Activated CD8-positive, alpha-beta T cell treated with anti-CD3 and anti-CD28 coated beads for 36 hours (primary cell): ENCODE data around the gene POTEB3. TPM values are rescaled to one million over a fixed set of nuclear protein-coding genes. Genes with fewer than 3 reads are reported as not detected.
"Not testable (repeated sequence)": the region's sequence is repeated elsewhere in the genome, so short reads cannot be mapped to it uniquely, and the experiment has no call there.

ENCODE experiments used
- ATAC-seq: fragments of 200-7000 bp; cut with Tn5 transposase; one replicate; pipeline ENCODE4 v1.10.0; 2021; ENCODE audit warnings: mild to moderate bottlenecking, moderate library complexity
- CTCF ChIA-PET: fragments of 350-600 bp; sonication (Branson Sonifier 250); formaldehyde crosslinking; loops from one replicate; lab custom pipeline; 2021; ENCODE audit warnings: antibody characterized with exemption; lab: Charles Lee
- POLR2A ChIA-PET: fragments of 350-600 bp; sonication (Branson Sonifier 250); formaldehyde crosslinking; loops from one replicate; lab custom pipeline; 2021; ENCODE audit warnings: antibody characterized with exemption; lab: Charles Lee
- DNase-seq: peaks from one replicate; pipeline ENCODE4 v3.0.0-alpha.2; 2020
- H3K27ac Mint-ChIP-seq: one replicate; pipeline ENCODE4 v1.8.0; 2021; ENCODE audit warnings: mild to moderate bottlenecking, mixed read lengths
- H3K27me3 Mint-ChIP-seq: one replicate; pipeline ENCODE4 v1.8.0; 2021; ENCODE audit warnings: mixed read lengths
- H3K36me3 Mint-ChIP-seq: one replicate; pipeline ENCODE4 v1.8.0; 2021; ENCODE audit warnings: low read depth, mixed read lengths
- H3K4me1 Mint-ChIP-seq: one replicate; pipeline ENCODE4 v1.8.0; 2021; ENCODE audit warnings: low read depth, mixed read lengths
- H3K4me3 Mint-ChIP-seq: one replicate; pipeline ENCODE4 v1.8.0; 2021; ENCODE audit warnings: mild to moderate bottlenecking, moderate library complexity, mixed read lengths
- H3K9me3 Mint-ChIP-seq: one replicate; pipeline ENCODE4 v1.8.0; 2021; ENCODE audit warnings: mixed read lengths
- intact Hi-C: fragments of 100-400 bp; cut with micrococcal nuclease; formaldehyde crosslinking; loops from one replicate; pipeline ENCODE4 v1.10.0; 2022
- total RNA-seq, 2 experiments: library from RNA; stranded (reverse); gene quantifications; one replicate each; pipeline ENCODE4 v1.2.3, GENCODE V29; 2021

The POTEB3 gene
- not detected for total RNA-seq

GRCh38 chr15:21440399-21440798 lies at the start of gene POTEB3:
POTEB3 (minus strand) TSS chr15:21440499; CDS start chr15:21440011, 488 bp downstream.
- H3K9me3 Mint-ChIP-seq, ATAC-seq, H3K4me3 Mint-ChIP-seq, POLR2A ChIA-PET, H3K36me3 Mint-ChIP-seq, H3K27me3 Mint-ChIP-seq, DNase-seq, H3K4me1 Mint-ChIP-seq, H3K27ac Mint-ChIP-seq, CTCF ChIA-PET, intact Hi-C loops: not testable (repeated sequence)

DNA sequence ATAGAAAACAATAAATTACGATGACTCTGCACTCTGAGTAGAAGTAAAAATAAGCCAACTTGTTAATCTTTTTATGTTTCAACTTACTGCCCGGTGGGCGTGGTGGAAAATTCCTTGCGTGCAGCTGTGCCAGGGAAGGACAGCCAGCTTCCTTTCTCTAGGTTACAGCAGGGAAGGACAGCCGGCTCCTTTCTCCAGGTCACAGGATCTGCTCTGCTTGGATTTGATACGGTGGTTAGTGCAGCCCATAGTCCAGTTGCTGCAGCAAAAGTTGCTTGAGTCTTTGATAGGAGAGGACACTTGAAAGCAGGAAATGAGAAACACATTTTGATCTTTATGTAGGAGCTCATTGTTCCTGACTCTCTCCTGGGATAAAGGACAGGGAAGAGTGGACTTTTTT lies 13.4 kb upstream of the POTEB3 start:
- DNase-seq, H3K27me3 Mint-ChIP-seq, H3K4me3 Mint-ChIP-seq, POLR2A ChIA-PET, CTCF ChIA-PET, ATAC-seq, H3K36me3 Mint-ChIP-seq, intact Hi-C loops, H3K4me1 Mint-ChIP-seq, H3K9me3 Mint-ChIP-seq, H3K27ac Mint-ChIP-seq: not testable (repeated sequence)

DNA sequence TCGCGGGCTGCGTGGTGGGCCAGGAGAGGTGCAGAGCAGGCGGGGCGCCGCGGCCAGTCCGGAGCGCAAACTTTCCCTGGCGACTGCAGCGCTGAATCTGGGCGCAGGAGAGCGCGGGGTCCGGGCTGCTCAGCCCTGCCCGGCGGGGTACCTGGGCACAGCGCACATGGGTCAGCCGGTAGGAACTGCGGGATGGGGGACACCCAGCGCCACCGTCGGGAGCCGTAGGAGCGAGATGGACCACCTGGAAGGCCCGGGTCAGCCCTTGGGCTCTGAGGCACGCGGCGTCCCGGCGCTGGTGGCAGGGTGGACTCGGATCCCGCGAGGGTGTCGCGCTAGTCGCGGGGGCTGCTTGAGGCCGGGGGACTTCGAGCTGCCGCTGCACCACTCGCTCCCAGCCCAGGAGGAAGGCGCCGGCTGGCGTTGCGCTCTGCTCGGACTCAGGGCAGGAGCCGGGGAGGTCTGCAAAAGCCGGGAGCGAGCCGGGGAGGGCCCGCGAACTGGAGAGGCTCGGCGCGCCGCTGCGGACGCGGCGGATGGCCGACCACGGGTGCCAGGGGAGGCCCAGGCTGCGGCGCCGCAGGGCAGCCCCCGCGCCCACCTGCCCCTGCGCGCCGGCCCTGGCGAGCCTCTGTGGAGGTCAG lies 11.7 kb upstream of the POTEB3 start:
- H3K27me3 Mint-ChIP-seq, H3K4me1 Mint-ChIP-seq, H3K9me3 Mint-ChIP-seq, POLR2A ChIA-PET, intact Hi-C loops, ATAC-seq, DNase-seq, H3K36me3 Mint-ChIP-seq, CTCF ChIA-PET, H3K27ac Mint-ChIP-seq, H3K4me3 Mint-ChIP-seq: not testable (repeated sequence)

DNA sequence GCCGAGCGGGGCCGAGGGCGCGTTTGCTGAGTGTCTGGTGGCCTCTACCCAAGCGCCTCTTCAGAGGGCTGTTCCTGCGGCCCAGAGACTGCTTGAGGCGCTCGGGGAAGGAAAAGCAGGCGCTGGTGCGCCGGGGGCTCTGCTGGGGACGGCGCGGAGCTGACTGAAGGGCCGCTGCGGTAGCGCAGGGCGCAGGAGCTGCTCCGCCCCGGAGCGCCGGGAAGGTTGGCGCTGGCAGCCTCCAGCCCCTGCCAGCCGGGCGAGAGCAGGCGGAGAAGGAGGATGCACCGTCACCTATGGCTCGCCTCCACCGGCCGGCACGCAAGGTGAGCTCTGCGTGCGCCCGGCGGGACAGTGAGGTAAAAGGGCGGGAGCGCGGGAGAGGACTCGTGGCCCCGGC lies 11.2 kb upstream of the POTEB3 start:
- ATAC-seq, H3K4me3 Mint-ChIP-seq, H3K36me3 Mint-ChIP-seq, H3K27ac Mint-ChIP-seq, DNase-seq, H3K27me3 Mint-ChIP-seq, H3K9me3 Mint-ChIP-seq, POLR2A ChIA-PET, CTCF ChIA-PET, H3K4me1 Mint-ChIP-seq, intact Hi-C loops: not testable (repeated sequence)

DNA sequence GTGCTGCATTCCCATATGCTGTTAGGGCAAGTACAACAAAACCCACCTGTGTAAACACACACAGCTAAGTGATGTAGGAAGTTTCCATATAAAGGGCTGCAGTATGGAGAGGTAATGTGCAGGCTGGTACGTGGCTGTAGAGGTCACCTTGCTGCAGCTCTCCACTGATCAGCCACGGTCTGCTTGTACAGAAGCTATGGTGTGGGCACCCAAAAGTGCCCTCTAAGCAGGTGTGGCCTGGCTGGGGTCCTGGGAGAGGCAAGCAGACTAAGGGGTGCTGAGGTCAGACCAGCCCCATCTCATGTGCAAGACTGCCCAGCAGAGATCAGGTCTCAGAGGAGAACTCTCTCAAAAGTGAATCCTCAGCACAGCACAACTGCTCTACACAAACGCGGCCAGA lies 32.9 kb downstream of the POTEB3 start:
- H3K4me1 Mint-ChIP-seq, POLR2A ChIA-PET, intact Hi-C loops, DNase-seq, H3K4me3 Mint-ChIP-seq, ATAC-seq, H3K36me3 Mint-ChIP-seq, H3K27ac Mint-ChIP-seq, H3K9me3 Mint-ChIP-seq, CTCF ChIA-PET, H3K27me3 Mint-ChIP-seq: not testable (repeated sequence)

DNA sequence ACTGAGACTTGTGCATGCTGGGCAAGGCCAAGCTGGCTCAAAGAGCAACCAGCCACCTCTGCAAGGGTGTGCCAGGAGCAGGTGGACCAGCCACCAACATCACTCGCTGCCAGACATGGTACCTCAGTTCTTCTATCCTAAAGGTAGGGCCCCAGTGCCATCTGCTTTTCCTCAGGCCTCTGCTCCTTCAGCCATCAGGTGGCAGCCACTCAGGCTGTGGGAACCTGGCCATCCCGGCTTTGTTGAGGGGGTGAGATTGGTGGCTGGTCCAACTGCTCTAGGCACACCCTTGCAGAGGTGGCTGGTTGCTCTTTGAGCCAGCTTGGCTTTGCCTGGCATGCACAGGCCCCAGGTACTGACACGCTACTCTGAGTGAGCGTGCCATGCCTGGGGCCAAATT lies 38.8 kb downstream of the POTEB3 start:
- H3K36me3 Mint-ChIP-seq, ATAC-seq, H3K4me1 Mint-ChIP-seq, DNase-seq, CTCF ChIA-PET, H3K27me3 Mint-ChIP-seq, POLR2A ChIA-PET, H3K27ac Mint-ChIP-seq, H3K4me3 Mint-ChIP-seq, intact Hi-C loops, H3K9me3 Mint-ChIP-seq: not testable (repeated sequence)

- H3K4me1 Mint-ChIP-seq, POLR2A ChIA-PET, ATAC-seq, H3K27me3 Mint-ChIP-seq, H3K27ac Mint-ChIP-seq, H3K9me3 Mint-ChIP-seq, CTCF ChIA-PET, H3K4me3 Mint-ChIP-seq, DNase-seq, H3K36me3 Mint-ChIP-seq, intact Hi-C loops: not testable (repeated sequence)
These were observed 41.2 kb downstream of the POTEB3 start for GRCh38 chr15:21399111-21399510.

GRCh38 chr15:21398511-21398910 lies 41.8 kb downstream of the POTEB3 start:
- H3K27me3 Mint-ChIP-seq, CTCF ChIA-PET, POLR2A ChIA-PET, H3K4me1 Mint-ChIP-seq, H3K9me3 Mint-ChIP-seq, intact Hi-C loops, ATAC-seq, H3K36me3 Mint-ChIP-seq, H3K4me3 Mint-ChIP-seq, DNase-seq, H3K27ac Mint-ChIP-seq: not testable (repeated sequence)

DNA sequence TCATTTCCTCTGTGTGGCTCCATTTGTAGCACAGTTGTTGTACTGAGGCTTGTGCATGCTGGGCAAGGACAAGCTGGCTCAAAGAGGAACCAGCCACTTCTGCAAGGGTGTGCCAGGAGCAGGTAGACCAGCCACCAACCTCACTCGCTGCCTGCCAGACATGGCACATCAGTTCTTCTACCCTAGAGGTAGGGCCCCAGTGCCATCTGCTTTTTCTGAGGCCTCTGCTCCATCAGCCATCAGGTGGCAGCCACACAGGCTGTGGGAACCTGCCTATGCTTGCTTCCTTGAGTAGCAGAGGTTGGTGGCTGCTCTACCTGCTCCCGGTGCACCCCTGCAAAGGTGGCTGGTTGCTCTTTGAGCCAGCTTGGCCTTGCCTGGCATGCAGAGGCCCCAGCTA lies 42.6 kb downstream of the POTEB3 start:
- H3K27ac Mint-ChIP-seq, DNase-seq, H3K36me3 Mint-ChIP-seq, intact Hi-C loops, H3K4me1 Mint-ChIP-seq, CTCF ChIA-PET, POLR2A ChIA-PET, H3K4me3 Mint-ChIP-seq, ATAC-seq, H3K9me3 Mint-ChIP-seq, H3K27me3 Mint-ChIP-seq: not testable (repeated sequence)

- CTCF ChIA-PET, DNase-seq, H3K27me3 Mint-ChIP-seq, H3K27ac Mint-ChIP-seq, intact Hi-C loops, H3K36me3 Mint-ChIP-seq, H3K4me1 Mint-ChIP-seq, H3K4me3 Mint-ChIP-seq, ATAC-seq, H3K9me3 Mint-ChIP-seq, POLR2A ChIA-PET: not testable (repeated sequence)
These were observed 43.1 kb downstream of the POTEB3 start for GRCh38 chr15:21397186-21397585.

- DNase-seq, H3K36me3 Mint-ChIP-seq, H3K4me3 Mint-ChIP-seq, intact Hi-C loops, H3K27ac Mint-ChIP-seq, H3K9me3 Mint-ChIP-seq, H3K27me3 Mint-ChIP-seq, H3K4me1 Mint-ChIP-seq, POLR2A ChIA-PET, CTCF ChIA-PET, ATAC-seq: not testable (repeated sequence)
These were observed 54.3 kb downstream of the POTEB3 start for GRCh38 chr15:21385961-21386360.

- CTCF ChIA-PET, H3K27ac Mint-ChIP-seq, H3K36me3 Mint-ChIP-seq, ATAC-seq, intact Hi-C loops, DNase-seq, H3K9me3 Mint-ChIP-seq, H3K4me1 Mint-ChIP-seq, H3K27me3 Mint-ChIP-seq, H3K4me3 Mint-ChIP-seq, POLR2A ChIA-PET: not testable (repeated sequence)
These were observed 56.3 kb downstream of the POTEB3 start for GRCh38 chr15:21383866-21384485.
